Measurements from ENCODE around the gene CSMD2.

DNA sequence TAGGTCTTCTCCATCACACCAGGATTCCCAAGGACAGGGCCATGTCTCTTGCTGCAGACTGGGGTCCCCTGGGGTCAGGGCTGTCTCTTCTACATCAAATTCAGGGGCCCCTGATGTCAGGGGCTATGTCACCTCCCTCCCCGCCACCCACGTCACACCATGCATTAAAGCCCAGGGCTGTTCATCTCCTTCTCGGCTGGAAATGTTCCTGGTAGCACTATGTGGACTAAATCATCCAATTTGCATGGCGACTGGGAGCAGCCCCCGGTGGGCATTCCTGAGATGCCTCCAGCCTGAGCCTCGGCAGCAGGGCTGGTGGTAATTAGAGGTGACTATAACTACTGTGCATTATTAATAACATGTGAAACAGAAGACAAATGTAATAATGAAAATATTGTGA is 452.8 kb downstream of the CSMD2 start:
- TF ChIP-seq ZNF274 (IDR thresholded peaks at IDR 0.05; ENCODE audit: low read depth, low read length): no peak
- TF ChIP-seq, protein P1, sequence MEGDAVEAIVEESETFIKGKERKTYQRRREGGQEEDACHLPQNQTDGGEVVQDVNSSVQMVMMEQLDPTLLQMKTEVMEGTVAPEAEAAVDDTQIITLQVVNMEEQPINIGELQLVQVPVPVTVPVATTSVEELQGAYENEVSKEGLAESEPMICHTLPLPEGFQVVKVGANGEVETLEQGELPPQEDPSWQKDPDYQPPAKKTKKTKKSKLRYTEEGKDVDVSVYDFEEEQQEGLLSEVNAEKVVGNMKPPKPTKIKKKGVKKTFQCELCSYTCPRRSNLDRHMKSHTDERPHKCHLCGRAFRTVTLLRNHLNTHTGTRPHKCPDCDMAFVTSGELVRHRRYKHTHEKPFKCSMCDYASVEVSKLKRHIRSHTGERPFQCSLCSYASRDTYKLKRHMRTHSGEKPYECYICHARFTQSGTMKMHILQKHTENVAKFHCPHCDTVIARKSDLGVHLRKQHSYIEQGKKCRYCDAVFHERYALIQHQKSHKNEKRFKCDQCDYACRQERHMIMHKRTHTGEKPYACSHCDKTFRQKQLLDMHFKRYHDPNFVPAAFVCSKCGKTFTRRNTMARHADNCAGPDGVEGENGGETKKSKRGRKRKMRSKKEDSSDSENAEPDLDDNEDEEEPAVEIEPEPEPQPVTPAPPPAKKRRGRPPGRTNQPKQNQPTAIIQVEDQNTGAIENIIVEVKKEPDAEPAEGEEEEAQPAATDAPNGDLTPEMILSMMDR (IDR thresholded peaks at IDR 0.05 in 2 of 3, conservative IDR thresholded peaks at IDR 0.05 in 1 of 3; ENCODE audit: borderline replicate concordance in 1 of 3, insufficient read depth in 1 of 3, low read depth in 2 of 3, low read length in 2 of 3): no peak
- no peak for TF ChIP-seq EZH2 (IDR thresholded peaks at IDR 0.05)
